NCI-H2107 (cell line): Measurements from ENCODE around the gene HIGD1A.

Experiments used
- DNase-seq: peaks from one replicate; lab custom pipeline; 2025; lab: John Stamatoyannopoulos, UW

Gene HIGD1A

DNA sequence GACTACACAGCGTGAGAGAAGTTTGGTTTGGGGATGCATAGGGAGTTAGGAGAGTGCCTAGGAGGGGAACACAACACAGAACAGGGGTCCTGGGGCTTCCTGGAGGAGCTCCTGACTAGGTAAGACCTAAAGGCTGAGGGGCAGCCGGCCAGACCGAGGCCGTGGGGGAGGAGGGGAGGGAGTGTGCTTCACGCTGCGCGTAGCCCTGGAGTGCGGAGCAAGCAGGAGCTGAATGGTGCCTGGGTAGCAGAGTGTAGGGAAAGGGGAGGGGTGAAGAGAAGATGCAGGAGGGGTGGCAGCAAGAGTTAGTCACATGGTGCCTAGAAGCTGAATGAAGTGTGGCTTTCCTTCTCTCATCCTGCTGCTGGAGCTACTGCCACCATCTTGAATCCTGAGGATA lies 69.3 kb downstream of the HIGD1A start:
- DNase-seq, result no peak

DNA sequence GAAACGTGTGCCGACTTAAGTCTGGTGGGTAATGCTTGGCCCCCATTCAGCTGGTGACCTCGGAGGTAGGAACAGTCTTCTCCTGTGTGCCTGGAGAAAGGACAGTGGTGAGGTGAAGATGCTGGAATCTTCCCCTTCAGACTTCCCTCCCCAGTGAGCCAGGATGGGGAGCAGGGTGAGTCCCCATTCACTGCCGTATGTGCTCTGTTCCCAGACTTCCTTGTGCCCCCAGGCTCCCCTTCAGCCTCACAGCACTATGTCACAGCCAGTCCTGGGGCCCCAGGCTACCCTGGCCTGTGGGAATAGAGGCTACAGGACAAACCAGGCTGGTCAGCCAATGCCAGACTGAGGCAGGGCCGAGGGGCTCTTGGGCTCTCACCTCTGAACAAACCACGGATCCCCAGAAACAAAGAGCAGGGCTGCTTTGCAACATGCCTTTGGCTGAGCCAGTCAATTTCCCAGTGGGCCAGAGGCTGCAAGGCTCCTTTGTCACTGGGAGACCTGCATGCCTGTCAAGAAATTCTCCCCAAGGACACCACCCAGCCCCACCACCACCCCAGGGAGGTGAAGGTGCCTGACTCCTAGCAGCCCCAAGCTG lies 69.9 kb downstream of the HIGD1A start:
- DNase-seq, result no peak

DNA sequence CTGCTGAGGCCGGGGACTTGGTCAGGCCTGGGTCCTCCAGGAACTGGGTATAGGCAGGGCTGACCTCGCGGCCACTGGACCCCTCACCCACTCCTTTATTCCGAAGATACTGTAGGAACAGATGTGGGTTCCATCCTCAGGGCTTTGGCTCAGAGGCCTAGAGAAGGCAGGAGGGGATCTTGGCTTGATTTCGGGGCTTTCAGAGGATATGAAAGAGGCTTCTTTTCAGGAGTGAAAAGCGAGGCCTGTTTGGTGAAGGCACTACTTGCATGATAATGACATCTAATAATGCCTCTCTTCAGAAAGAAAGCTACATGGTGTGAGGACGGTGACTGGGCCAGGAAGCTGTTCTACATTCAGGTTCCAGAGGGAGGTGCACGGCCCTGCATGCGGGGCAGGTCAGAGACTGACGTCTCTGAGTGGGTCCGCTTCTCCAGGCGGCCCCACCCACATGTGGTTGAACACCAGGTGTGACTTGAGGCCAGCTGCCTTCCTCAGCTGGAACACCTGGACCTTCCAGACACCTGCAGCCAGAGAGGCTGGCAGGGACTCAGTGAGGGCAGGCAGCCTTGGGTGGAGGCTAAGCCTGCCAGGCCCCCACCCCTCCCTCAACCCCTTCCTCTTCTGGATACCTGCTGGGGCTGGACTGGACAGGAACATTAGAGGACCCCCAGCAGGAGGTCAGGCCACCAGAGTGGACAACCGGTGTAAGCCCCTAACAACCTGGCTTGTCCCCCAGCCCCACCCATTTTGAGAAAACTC lies 70.6 kb downstream of the HIGD1A start:
- DNase-seq, result no peak
